Liver (tissue), 3 donors: Measurements from ENCODE around the gene ABTB2.

ENCODE experiments used
- ATF3 ChIP-seq: IDR thresholded peaks from 2 replicates; pipeline ENCODE4 v1.6.1; 2016; ENCODE audit warnings: antibody characterized with exemption
- CTCF ChIP-seq: fragments of 150-350 bp; IDR thresholded peaks from 2 replicates; pipeline ENCODE4 v1.5.1; 2017; ENCODE audit warnings: improper control_type of control experiment, low read depth, low read length; ENCODE audit not compliant: missing input control
- EGR1 ChIP-seq, 2 donors: IDR thresholded peaks; 2 replicates each; pipeline ENCODE4 v1.6.1; 2016 to 2018; ENCODE audit warnings: antibody characterized with exemption in 2 of 2, low read depth in 2 of 2
- GABPA ChIP-seq, 2 donors: IDR thresholded peaks in 1 of 2; conservative IDR thresholded peaks in 1 of 2; 2 replicates each; pipeline ENCODE4 v1.6.1; 2016; ENCODE audit warnings: antibody characterized with exemption in 2 of 2, mild to moderate bottlenecking in 1 of 2, moderate library complexity in 1 of 2
- JUND ChIP-seq, 2 donors: IDR thresholded peaks; 2 replicates each; pipeline ENCODE4 v1.6.1; 2016; ENCODE audit warnings: antibody characterized with exemption in 2 of 2
- MAX ChIP-seq: IDR thresholded peaks from 2 replicates; pipeline ENCODE4 v1.6.1; 2016; ENCODE audit warnings: antibody characterized with exemption
- RAD21 ChIP-seq, 2 donors: IDR thresholded peaks; 2 replicates each; pipeline ENCODE4 v1.6.1; 2016; ENCODE audit warnings: antibody characterized with exemption in 2 of 2, mild to moderate bottlenecking in 2 of 2
- REST ChIP-seq: IDR thresholded peaks from 2 replicates; pipeline ENCODE4 v1.6.1; 2016; ENCODE audit warnings: antibody characterized with exemption, mild to moderate bottlenecking
- RXRA ChIP-seq, 2 donors: IDR thresholded peaks; 2 replicates each; pipeline ENCODE4 v1.6.1; 2017 to 2018; ENCODE audit warnings: antibody characterized with exemption in 2 of 2, mild to moderate bottlenecking in 1 of 2
- SP1 ChIP-seq: IDR thresholded peaks from 2 replicates; pipeline ENCODE4 v1.6.1; 2018; ENCODE audit warnings: antibody characterized with exemption, mild to moderate bottlenecking
- TAF1 ChIP-seq: conservative IDR thresholded peaks from 2 replicates; pipeline ENCODE4 v1.6.1; 2016; ENCODE audit warnings: antibody characterized with exemption, mild to moderate bottlenecking
- YY1 ChIP-seq: IDR thresholded peaks from 2 replicates; pipeline ENCODE4 v1.6.1; 2016; ENCODE audit warnings: antibody characterized with exemption, mild to moderate bottlenecking
- donor health status: healthy.
- donor health status: healthy.

DNA sequence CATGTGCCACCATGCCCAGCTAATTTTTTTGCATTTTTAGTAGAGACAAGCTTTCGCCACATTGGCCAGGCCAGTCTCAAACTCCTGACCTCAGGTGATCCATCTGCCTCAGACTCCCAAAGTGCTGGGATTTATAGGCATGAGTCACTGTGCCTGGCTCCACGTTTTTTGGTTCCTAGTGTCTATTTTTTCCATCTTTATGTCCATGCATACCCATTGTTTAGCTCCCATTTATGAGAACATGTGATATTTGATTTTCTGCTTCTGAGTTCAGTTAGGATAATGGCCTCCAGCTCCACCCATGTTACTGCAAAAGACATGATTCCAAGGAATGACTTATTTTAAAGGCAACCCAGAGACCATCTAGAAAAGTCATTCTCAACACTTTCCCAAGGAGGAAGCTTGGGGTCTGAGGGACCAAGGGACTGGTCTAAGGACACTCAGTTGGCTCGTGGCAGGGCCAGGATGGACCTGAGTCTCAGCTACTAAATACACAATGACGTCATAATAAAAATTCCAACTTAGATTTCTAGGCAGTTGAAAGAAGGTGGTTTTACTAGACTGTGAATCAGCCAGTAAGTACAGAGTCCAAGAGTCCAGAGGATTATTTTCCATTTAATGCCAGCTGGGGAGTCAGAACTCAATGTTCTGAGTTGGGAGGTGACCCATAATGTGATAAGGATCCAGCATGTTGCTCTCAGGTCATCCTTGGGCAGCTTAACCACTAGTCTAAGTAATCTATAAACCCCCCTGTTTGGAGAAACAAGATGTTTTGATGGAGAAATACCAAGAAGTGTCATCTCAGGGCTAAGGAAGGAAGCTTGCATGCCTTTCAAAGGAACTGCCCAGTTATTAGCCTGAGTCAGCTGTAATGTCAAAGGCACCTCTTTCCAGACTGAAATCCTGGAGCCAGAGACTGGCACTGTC lies 39.4 kb downstream of the ABTB2 start:
- peak; percentile 42 for TF ChIP-seq MAX
- no peak for TF ChIP-seq CTCF
- TF ChIP-seq TAF1 = no peak
- TF ChIP-seq EGR1 (IDR thresholded peaks at IDR 0.05; ENCODE audit: low read depth in 2 of 2) = peak; percentile 72 to 74
- TF ChIP-seq JUND (IDR thresholded peaks at IDR 0.05) = peak; percentile 95 to 97
- TF ChIP-seq RXRA (IDR thresholded peaks at IDR 0.05) = peak; percentile 95 to 96
- TF ChIP-seq REST = no peak
- TF ChIP-seq YY1 = peak; percentile 75
- peak; percentile 88 for TF ChIP-seq ATF3
- TF ChIP-seq SP1 = peak; percentile 99
- no peak for TF ChIP-seq GABPA (IDR thresholded peaks at IDR 0.05 in 1 of 2, conservative IDR thresholded peaks at IDR 0.05 in 1 of 2)
- TF ChIP-seq RAD21 (IDR thresholded peaks at IDR 0.05) = peak; percentile 43 to 47
